ENCODE data around the gene MANSC4.

GRCh38 chr12:27818401-27818918 lies 38.4 kb upstream of the MANSC4 start:
- no peak for TF ChIP-seq EZH2 (IDR thresholded peaks at IDR 0.05; ENCODE audit: low read depth, unreplicated experiment)
- TF ChIP-seq CTCF (conservative IDR thresholded peaks at IDR 0.05; ENCODE audit: low read depth in 2 of 2), result no peak
- TF ChIP-seq, protein P1, sequence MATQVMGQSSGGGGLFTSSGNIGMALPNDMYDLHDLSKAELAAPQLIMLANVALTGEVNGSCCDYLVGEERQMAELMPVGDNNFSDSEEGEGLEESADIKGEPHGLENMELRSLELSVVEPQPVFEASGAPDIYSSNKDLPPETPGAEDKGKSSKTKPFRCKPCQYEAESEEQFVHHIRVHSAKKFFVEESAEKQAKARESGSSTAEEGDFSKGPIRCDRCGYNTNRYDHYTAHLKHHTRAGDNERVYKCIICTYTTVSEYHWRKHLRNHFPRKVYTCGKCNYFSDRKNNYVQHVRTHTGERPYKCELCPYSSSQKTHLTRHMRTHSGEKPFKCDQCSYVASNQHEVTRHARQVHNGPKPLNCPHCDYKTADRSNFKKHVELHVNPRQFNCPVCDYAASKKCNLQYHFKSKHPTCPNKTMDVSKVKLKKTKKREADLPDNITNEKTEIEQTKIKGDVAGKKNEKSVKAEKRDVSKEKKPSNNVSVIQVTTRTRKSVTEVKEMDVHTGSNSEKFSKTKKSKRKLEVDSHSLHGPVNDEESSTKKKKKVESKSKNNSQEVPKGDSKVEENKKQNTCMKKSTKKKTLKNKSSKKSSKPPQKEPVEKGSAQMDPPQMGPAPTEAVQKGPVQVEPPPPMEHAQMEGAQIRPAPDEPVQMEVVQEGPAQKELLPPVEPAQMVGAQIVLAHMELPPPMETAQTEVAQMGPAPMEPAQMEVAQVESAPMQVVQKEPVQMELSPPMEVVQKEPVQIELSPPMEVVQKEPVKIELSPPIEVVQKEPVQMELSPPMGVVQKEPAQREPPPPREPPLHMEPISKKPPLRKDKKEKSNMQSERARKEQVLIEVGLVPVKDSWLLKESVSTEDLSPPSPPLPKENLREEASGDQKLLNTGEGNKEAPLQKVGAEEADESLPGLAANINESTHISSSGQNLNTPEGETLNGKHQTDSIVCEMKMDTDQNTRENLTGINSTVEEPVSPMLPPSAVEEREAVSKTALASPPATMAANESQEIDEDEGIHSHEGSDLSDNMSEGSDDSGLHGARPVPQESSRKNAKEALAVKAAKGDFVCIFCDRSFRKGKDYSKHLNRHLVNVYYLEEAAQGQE (IDR thresholded peaks at IDR 0.05; ENCODE audit: unreplicated experiment), result no peak
- TF ChIP-seq CREB1 (CRISPR knock-in tag; IDR thresholded peaks at IDR 0.05; ENCODE audit: low read depth), result no peak
- TF ChIP-seq POLR2AphosphoS5 (IDR thresholded peaks at IDR 0.05; ENCODE audit: low read depth), result no peak
- TF ChIP-seq EZH2phosphoT487 (IDR thresholded peaks at IDR 0.05; ENCODE audit: unreplicated experiment), result no peak
